Measurements from ENCODE around the gene AHRR. TPM values are rescaled to one million over a fixed set of nuclear protein-coding genes. Genes with fewer than 3 reads are reported as not detected.

AHRR gene
- total RNA-seq, 2 experiments from 2014 or later, result 2.2 to 3.4 TPM

DNA sequence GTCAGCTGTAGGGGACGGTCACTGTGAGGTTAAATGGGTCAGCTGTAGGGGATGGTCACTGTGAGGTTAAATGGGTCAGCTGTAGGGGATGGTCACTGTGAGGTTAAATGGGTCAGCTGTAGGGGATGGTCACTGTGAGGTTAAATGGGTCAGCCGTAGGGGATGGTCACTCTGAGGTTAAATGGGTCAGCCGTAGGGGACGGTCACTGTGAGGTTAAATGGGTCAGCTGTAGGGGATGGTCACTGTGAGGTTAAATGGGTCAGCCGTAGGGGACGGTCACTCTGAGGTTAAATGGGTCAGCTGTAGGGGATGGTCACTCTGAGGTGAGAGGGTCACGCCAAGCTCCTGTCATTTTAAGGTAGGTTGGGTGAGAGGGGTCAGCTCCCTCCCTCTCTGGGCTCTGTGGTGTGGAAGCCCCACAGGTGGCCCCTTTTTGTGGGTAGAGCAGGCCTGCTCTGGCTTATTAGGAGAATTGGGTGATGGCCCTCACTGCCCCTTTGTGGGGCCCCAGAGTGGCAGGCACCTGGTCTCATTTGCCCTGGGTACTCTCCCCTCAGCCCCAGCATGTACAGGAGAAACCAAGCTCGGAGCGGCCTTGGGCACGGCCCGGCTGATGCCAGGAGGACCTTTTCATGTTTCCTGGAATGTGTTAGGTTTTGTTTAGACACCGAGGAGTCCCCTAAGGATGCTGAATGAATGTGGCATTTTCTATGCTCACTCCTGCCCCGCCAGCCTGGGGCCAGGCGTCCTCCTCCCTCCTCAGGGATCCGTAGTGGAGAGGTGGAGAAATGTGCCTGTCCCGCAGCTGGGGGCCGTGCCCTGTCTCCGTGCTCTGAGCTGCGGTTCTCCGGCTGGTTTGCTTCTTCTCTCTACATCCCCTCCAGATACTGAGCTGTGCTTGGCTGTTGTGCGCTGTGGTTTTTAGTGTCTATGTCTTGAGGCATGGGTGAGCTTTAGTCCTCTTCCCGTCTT is 31.4 kb downstream of the AHRR start:
- ChIA-PET CTCF (ENCODE audit: unreplicated experiment) (interaction anchor here (0.5 kb wide), 1 partner anchor 63 kb away, joined by 3 read pairs; no protein-coding TSS in a partner anchor), POLR2A (no interaction called here)
- H2AFZ ChIP-seq (ENCODE audit: low read length), result no peak overlapping the region
- no peaks in the 10 kb centered on the region for H4K20me1 ChIP-seq (ENCODE audit: insufficient read depth, low read length)
- no peaks in the 10 kb centered on the region for H3K79me2 ChIP-seq (ENCODE audit: insufficient read depth, low read depth, low read length)
- intact Hi-C loops (cut with micrococcal nuclease; ENCODE audit: unreplicated experiment), result no loop called here
- no peaks in the 10 kb centered on the region for H3K9me2 ChIP-seq (ENCODE audit: insufficient read depth, low read length)
- BruUV-seq (replicated peaks), result no TSS peak
- no peak overlapping the region for H3K4me3 ChIP-seq (ENCODE audit: low read depth, low read length, poor library complexity, severe bottlenecking)
- H3K27ac ChIP-seq (ENCODE audit: low read depth, low read length, poor library complexity, severe bottlenecking), result no peak overlapping the region
- no peak overlapping the region for H3K4me2 ChIP-seq (ENCODE audit: low read length)
- TF ChIP-seq CTCF (conservative IDR thresholded peaks at IDR 0.05; ENCODE audit: low read length), result no peak
- TF ChIP-seq EZH2phosphoT487 (IDR thresholded peaks at IDR 0.05; ENCODE audit: borderline replicate concordance, low read depth, low read length), result no peak
- no peaks in the 10 kb centered on the region for H3K9me3 ChIP-seq (ENCODE audit: low read length)
- H3K4me1 ChIP-seq (ENCODE audit: insufficient read depth, low read length, poor library complexity, severe bottlenecking), result no peaks in the 10 kb centered on the region
- DNase-seq (ENCODE audit: low spot score), result no peak
- no peaks in the 10 kb centered on the region for H3K36me3 ChIP-seq (ENCODE audit: insufficient read depth, low read length)

DNA sequence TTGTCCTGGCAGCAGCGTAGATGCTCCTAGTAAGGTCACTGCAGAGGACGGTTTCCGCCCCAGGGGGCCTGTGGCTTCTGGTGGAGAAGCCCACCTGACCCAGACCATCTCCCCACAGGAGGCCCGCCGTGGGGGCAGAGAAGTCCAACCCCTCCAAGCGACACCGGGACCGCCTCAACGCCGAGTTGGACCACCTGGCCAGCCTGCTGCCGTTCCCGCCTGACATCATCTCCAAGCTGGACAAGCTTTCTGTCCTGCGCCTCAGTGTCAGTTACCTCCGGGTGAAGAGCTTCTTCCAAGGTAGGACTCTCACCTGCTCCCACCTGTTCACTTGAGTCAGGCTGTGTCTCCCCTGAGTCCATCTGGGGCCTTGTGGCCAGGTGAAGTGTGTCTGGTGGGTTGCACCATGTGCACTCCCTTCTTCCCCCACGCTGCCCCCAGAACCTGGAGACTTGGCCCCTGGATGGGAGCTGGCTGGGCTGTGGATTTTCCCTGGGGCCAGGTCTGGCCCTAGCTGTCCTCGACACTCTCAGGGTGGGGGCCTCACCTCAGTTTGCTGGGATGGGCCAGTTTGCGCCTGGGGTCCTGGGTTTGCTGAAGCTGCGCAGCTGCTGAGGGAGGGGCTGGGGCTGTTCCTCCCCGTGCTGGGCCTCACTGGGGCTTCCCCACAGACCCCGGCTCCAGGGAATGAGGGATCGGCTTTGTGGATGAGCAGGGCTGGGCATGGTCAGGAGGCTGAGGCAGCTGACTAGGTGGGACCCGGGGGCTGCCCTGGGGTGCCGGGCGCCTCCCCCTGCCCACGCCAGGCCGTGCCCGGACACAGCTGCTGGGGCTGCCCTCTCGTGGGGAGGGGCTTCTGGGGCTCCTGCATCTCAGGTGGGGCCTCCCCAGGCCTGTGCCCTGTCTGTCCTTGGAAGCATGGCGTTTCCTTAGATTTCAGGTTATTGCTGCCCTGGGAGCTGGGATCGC is 32.4 kb downstream of the AHRR start:
- Histone ChIP-seq H3K9me3 (ENCODE audit: low read length) (no peaks in the 10 kb centered on the region), H3K4me1 (ENCODE audit: insufficient read depth, low read length, poor library complexity, severe bottlenecking) (no peaks in the 10 kb centered on the region), H3K27ac (ENCODE audit: low read depth, low read length, poor library complexity, severe bottlenecking) (no peak overlapping the region), H3K36me3 (ENCODE audit: insufficient read depth, low read length) (no peaks in the 10 kb centered on the region), H4K20me1 (ENCODE audit: insufficient read depth, low read length) (no peaks in the 10 kb centered on the region), H3K4me3 (ENCODE audit: low read depth, low read length, poor library complexity, severe bottlenecking) (no peak overlapping the region), H3K79me2 (ENCODE audit: insufficient read depth, low read depth, low read length) (no peaks in the 10 kb centered on the region), H3K9me2 (ENCODE audit: insufficient read depth, low read length) (no peaks in the 10 kb centered on the region), H2AFZ (ENCODE audit: low read length) (no peak overlapping the region), H3K4me2 (ENCODE audit: low read length) (no peak overlapping the region)
- no peak for DNase-seq (ENCODE audit: low spot score)
- ChIA-PET POLR2A (interaction anchor here (0.6 kb wide), 1 partner anchor 10 kb away, joined by 3 read pairs; no protein-coding TSS in a partner anchor), CTCF (ENCODE audit: unreplicated experiment) (interaction anchor here (0.5 kb wide), 1 partner anchor 62 kb away, joined by 3 read pairs; no protein-coding TSS in a partner anchor)
- TF ChIP-seq CTCF (conservative IDR thresholded peaks at IDR 0.05; ENCODE audit: low read length) (no peak), EZH2phosphoT487 (IDR thresholded peaks at IDR 0.05; ENCODE audit: borderline replicate concordance, low read depth, low read length) (no peak)
- BruUV-seq (replicated peaks), result no TSS peak
- intact Hi-C loops (cut with micrococcal nuclease; ENCODE audit: unreplicated experiment), result no loop called here

Measured in OCI-LY7 (cell line).